Gastrocnemius medialis (tissue), 4 donors: ENCODE results near the gene DCAF11. TPM values are rescaled to one million over a fixed set of nuclear protein-coding genes. Genes with fewer than 3 reads are reported as not detected.
A peak's percentile ranks its signal among the peaks of the same experiment; 100 is the strongest.

Source experiments
- ATAC-seq, 2 donors: fragments of 150-250 bp; one replicate each; pipeline ENCODE4 v1.9.1; 2016
- DNase-seq, 2 donors: peaks; one replicate each; pipeline ENCODE4 v3.0.0-alpha.2; 2019
- H3K27ac ChIP-seq, 4 donors: fragments of 200-600 bp; sonication (generic); 1 replicate in 1 of 4; 2 replicates in 3 of 4; pipeline ENCODE4 v1.5.1; 2016 to 2018; ENCODE audit warnings: mild to moderate bottlenecking in 2 of 4, moderate library complexity in 1 of 4
- H3K27me3 ChIP-seq, 3 donors: fragments of 200-600 bp; sonication (generic) in 2 of 3; 1 replicate in 1 of 3; 2 replicates in 2 of 3; pipeline versions ENCODE4 v1.5.1 to v1.6.0; 2016 to 2019; ENCODE audit warnings: mild to moderate bottlenecking in 1 of 3, moderate library complexity in 1 of 3
- H3K36me3 ChIP-seq, 2 donors: fragments of 200-600 bp; sonication (generic) in 1 of 2; one replicate each; pipeline ENCODE4 v1.5.1; 2017 to 2018
- H3K4me1 ChIP-seq, 2 donors: fragments of 200-600 bp; sonication (generic) in 1 of 2; one replicate each; pipeline ENCODE4 v1.5.1; 2016 to 2017; ENCODE audit warnings: mild to moderate bottlenecking in 2 of 2
- H3K4me3 ChIP-seq, 4 donors: fragments of 200-600 bp; sonication (generic) in 3 of 4; 1 replicate in 1 of 4; 2 replicates in 3 of 4; pipeline ENCODE4 v1.5.1; 2016 to 2019; ENCODE audit warnings: mild to moderate bottlenecking in 2 of 4
- H3K9me3 ChIP-seq, 3 donors: fragments of 200-600 bp; sonication (generic) in 2 of 3; 1 replicate in 1 of 3; 2 replicates in 2 of 3; pipeline ENCODE4 v1.5.1; 2016 to 2019
- POLR2A ChIP-seq, 2 donors: fragments of 450-650 bp; IDR thresholded peaks; one replicate each; pipeline ENCODE4 v1.6.1; 2017; ENCODE audit warnings: antibody characterized with exemption in 2 of 2, mild to moderate bottlenecking in 2 of 2, moderate library complexity in 2 of 2
- in situ Hi-C, 4 donors: fragments of 200-750 bp; cut with MboI; loops; one replicate each; pipeline versions ENCODE4 v1.15.0 to v1.8.0; 2017; ENCODE audit warnings: low sequenced_read_pairs in 4 of 4
- intact Hi-C: fragments of 100-400 bp; cut with DNase I; formaldehyde crosslinking; loops from one replicate; pipeline ENCODE4 v1.15.1; 2023; ENCODE audit warnings: low total_unique reads
- microRNA-seq, 2 donors: library from miRNA; unstranded; fragments of <30 nt; microRNA quantifications; one replicate each; pipeline ENCODE4, GENCODE V29; 2016; ENCODE audit warnings: borderline replicate concordance in 2 of 2
- total RNA-seq, 4 donors: library from RNA; depleted of rRNA; stranded (reverse); fragments of >200 nt; gene quantifications; one replicate each; pipeline versions ENCODE4 v1.1.0 to v1.2.3, GENCODE V29; 2016
- TF ChIP-seq, protein P1 (sequence below), 5 experiments: fragments of 450-650 bp in 3 of 5; fragments of 200-600 bp in 2 of 5; sonication (generic) in 2 of 5; IDR thresholded peaks in 4 of 5; conservative IDR thresholded peaks in 1 of 5; 1 replicate in 4 of 5; 2 replicates in 1 of 5; pipeline ENCODE4 v1.5.1; 2016 to 2019; ENCODE audit warnings: antibody characterized with exemption in 5 of 5, mild to moderate bottlenecking in 3 of 5, moderate library complexity in 3 of 5

DCAF11 gene
- total RNA-seq, 4 donors from 2014 or later = 52.4 to 113 (median 88.7) TPM

DNA sequence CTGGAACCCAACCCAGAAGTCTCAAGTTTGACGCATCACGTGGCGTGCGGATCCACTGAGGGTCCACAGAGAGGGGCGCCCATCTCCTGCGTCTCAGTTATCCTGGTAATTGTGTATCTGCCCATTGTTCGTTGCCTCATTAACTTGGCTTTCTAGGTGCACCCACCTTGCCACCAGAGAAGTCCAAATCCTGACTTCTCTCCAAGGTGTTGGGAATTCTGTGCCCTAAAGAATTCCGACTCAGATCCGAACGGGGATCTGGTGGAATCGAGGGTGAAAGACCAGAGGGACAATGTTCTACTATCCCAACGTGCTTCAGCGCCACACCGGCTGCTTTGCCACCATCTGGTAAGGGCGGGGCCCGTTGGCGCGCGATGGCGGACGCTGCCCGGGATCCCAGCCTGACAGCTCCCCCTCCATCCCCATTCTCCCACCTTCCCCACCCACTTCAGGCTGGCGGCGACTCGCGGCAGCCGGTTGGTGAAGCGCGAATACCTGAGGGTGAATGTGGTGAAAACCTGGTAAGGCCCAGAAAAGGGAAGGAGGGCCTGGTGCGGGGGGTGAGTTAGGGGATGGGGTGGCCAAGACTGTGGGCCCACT, 57.8 kb downstream of the DCAF11 start:
- Histone ChIP-seq H3K4me1 (peaks cover 4 to 5% of the 10 kb centered on the region in 2 donors), H3K36me3 (no peaks in the 10 kb centered on the region), H3K9me3 (no peaks in the 10 kb centered on the region), H3K4me3 (peak overlapping the region in 1 of 4 donors; percentile 21), H3K27ac (no peak overlapping the region), H3K27me3 (peaks cover 9 to 21% (median 15%) of the 10 kb centered on the region in 3 donors)
- in situ Hi-C loops = no loop called here
- intact Hi-C loops = no loop called here
- ATAC-seq = peak in 1 of 2 donors; percentile 17
- TF ChIP-seq, protein P1, sequence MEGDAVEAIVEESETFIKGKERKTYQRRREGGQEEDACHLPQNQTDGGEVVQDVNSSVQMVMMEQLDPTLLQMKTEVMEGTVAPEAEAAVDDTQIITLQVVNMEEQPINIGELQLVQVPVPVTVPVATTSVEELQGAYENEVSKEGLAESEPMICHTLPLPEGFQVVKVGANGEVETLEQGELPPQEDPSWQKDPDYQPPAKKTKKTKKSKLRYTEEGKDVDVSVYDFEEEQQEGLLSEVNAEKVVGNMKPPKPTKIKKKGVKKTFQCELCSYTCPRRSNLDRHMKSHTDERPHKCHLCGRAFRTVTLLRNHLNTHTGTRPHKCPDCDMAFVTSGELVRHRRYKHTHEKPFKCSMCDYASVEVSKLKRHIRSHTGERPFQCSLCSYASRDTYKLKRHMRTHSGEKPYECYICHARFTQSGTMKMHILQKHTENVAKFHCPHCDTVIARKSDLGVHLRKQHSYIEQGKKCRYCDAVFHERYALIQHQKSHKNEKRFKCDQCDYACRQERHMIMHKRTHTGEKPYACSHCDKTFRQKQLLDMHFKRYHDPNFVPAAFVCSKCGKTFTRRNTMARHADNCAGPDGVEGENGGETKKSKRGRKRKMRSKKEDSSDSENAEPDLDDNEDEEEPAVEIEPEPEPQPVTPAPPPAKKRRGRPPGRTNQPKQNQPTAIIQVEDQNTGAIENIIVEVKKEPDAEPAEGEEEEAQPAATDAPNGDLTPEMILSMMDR (IDR thresholded peaks at IDR 0.05 in 4 of 5, conservative IDR thresholded peaks at IDR 0.05 in 1 of 5) = no peak
- no peak for TF ChIP-seq POLR2A (IDR thresholded peaks at IDR 0.05)
- DNase-seq = no peak

DNA sequence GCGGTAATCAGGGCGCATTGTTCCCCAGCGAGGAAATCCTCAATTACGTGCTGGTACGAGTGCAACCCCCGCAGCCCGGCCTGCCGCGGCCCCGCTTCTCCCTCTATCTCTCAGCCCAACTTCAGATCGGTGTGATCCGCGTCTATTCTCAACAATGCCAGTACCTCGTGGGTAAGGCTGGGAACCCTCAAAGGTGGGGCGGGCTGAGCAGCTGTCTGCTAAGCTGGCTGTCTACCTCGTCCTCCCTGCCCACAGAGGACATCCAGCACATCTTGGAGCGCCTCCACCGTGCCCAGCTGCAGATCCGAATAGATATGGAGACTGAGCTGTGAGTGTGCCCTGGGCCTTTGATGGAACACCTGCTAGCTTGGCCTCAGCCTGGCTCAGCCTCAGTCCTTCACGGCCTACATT, 58.3 kb downstream of the DCAF11 start:
- Histone ChIP-seq H3K27me3 (peaks cover 9 to 21% (median 15%) of the 10 kb centered on the region in 3 donors), H3K4me1 (peaks cover 4 to 5% of the 10 kb centered on the region in 2 donors), H3K4me3 (no peak overlapping the region), H3K27ac (no peak overlapping the region), H3K36me3 (peaks cover 0 to 2% of the 10 kb centered on the region in 2 donors), H3K9me3 (no peaks in the 10 kb centered on the region)
- no peak for DNase-seq
- in situ Hi-C loops = no loop called here
- TF ChIP-seq, protein P1 (IDR thresholded peaks at IDR 0.05 in 4 of 5, conservative IDR thresholded peaks at IDR 0.05 in 1 of 5) = no peak
- no peak for TF ChIP-seq POLR2A (IDR thresholded peaks at IDR 0.05)
- intact Hi-C loops = no loop called here
- ATAC-seq = peak in 1 of 2 donors; percentile 36

Small RNA genes lying within 50 kb of the gene (microRNA-seq; reads per million reads assigned to microRNA genes)
- gene MIR7703 = 0 to 1.2 reads per million in 2 donors

Other genes with a start within 250 kb of the DCAF11 start
- 10 to 100 TPM; 26.0 to 56.2 (median 44.1) TPM for gene DHRS4, start 161.0 kb upstream of the DCAF11 start, total RNA-seq
- 10 to 100 TPM; 12.1 to 40.2 (median 25.0) TPM for gene DHRS4L2, start 125.8 kb upstream of the DCAF11 start, total RNA-seq
- under 1 TPM in 2 of 4 donors, not detected in 2; 0.04 to 0.31 TPM for gene CARMIL3, start 62.8 kb upstream of the DCAF11 start, total RNA-seq
- not detected for gene CPNE6, start 43.2 kb upstream of the DCAF11 start, total RNA-seq
- 1 to 10 TPM; 1.9 to 9.8 (median 3.6) TPM for gene PCK2, start 20.5 kb upstream of the DCAF11 start, total RNA-seq
- 1 to 10 TPM in 3 of 4 donors, under 1 TPM in 1; 0.82 to 4.5 (median 2.4) TPM for gene NRL, start 172 bp downstream of the DCAF11 start, total RNA-seq
- gene FITM1, start 15.9 kb downstream of the DCAF11 start, total RNA-seq = 10 to 100 TPM; 45.3 to 91.3 (median 65.4) TPM
- gene PSME1, start 21.4 kb downstream of the DCAF11 start, total RNA-seq = 100 to 1,000 TPM in 2 of 4 donors, 10 to 100 TPM in 2; 63.3 to 158 (median 87.5) TPM
- 10 to 100 TPM; 13.6 to 18.8 (median 16.3) TPM for gene EMC9, start 26.8 kb downstream of the DCAF11 start, total RNA-seq
- gene PSME2, start 31.8 kb downstream of the DCAF11 start, total RNA-seq = 10 to 100 TPM; 13.7 to 53.2 (median 21.5) TPM
- 100 to 1,000 TPM in 1 of 4 donors, 10 to 100 TPM in 3; 63.3 to 140 (median 82.4) TPM for gene RNF31, start 32.7 kb downstream of the DCAF11 start, total RNA-seq
- 10 to 100 TPM in 3 of 4 donors, 1 to 10 TPM in 1; 6.5 to 36.7 (median 11.9) TPM for gene IRF9, start 46.5 kb downstream of the DCAF11 start, total RNA-seq
- gene REC8, start 57.3 kb downstream of the DCAF11 start, total RNA-seq = 1 to 10 TPM in 1 of 4 donors, under 1 TPM in 2, not detected in 1; 0.27 to 3.1 (median 0.82) TPM
- 10 to 100 TPM; 35.7 to 73.2 (median 55.4) TPM for gene IPO4, start 74.0 kb downstream of the DCAF11 start, total RNA-seq
- gene TM9SF1, start 80.7 kb downstream of the DCAF11 start, total RNA-seq = 10 to 100 TPM; 31.4 to 46.4 (median 36.7) TPM
- gene TSSK4, start 90.9 kb downstream of the DCAF11 start, total RNA-seq = not detected
- gene CHMP4A, start 98.7 kb downstream of the DCAF11 start, total RNA-seq = 10 to 100 TPM; 13.6 to 29.8 (median 20.7) TPM
- 10 to 100 TPM in 3 of 4 donors, 1 to 10 TPM in 1; 6.7 to 19.2 (median 13.9) TPM for gene MDP1, start 101.3 kb downstream of the DCAF11 start, total RNA-seq
- gene NEDD8, start 117.6 kb downstream of the DCAF11 start, total RNA-seq = 100 to 1,000 TPM; 141 to 178 (median 162) TPM
- 10 to 100 TPM; 15.4 to 44.8 (median 27.4) TPM for gene GMPR2, start 118.2 kb downstream of the DCAF11 start, total RNA-seq
- gene TINF2, start 127.8 kb downstream of the DCAF11 start, total RNA-seq = 10 to 100 TPM; 41.4 to 77.1 (median 50.7) TPM
- under 1 TPM in 1 of 4 donors, not detected in 3; 0.20 TPM for gene TGM1, start 148.4 kb downstream of the DCAF11 start, total RNA-seq
- 10 to 100 TPM; 20.9 to 32.8 (median 28.0) TPM for gene RABGGTA, start 156.8 kb downstream of the DCAF11 start, total RNA-seq
- 10 to 100 TPM in 2 of 4 donors, 1 to 10 TPM in 2; 1.9 to 12.2 (median 8.2) TPM for gene DHRS1, start 185.0 kb downstream of the DCAF11 start, total RNA-seq
- gene NOP9, start 185.1 kb downstream of the DCAF11 start, total RNA-seq = 10 to 100 TPM; 27.2 to 43.5 (median 32.2) TPM
- 1 to 10 TPM in 1 of 4 donors, under 1 TPM in 3; 0.39 to 1.5 (median 0.88) TPM for gene CIDEB, start 193.2 kb downstream of the DCAF11 start, total RNA-seq
- 1 to 10 TPM in 2 of 4 donors, under 1 TPM in 2; 0.39 to 3.3 (median 2.0) TPM for gene LTB4R2, start 195.4 kb downstream of the DCAF11 start, total RNA-seq
- gene LTB4R, start 196.7 kb downstream of the DCAF11 start, total RNA-seq = 1 to 10 TPM in 2 of 4 donors, under 1 TPM in 2; 0.13 to 2.2 (median 0.75) TPM
- gene ADCY4, start 220.3 kb downstream of the DCAF11 start, total RNA-seq = 10 to 100 TPM in 1 of 4 donors, 1 to 10 TPM in 3; 7.9 to 16.6 (median 8.7) TPM
- gene RIPK3, start 225.2 kb downstream of the DCAF11 start, total RNA-seq = 1 to 10 TPM in 2 of 4 donors, under 1 TPM in 2; 0.66 to 1.6 (median 0.97) TPM